H54 (cell line): ENCODE data around the gene FAM81A.
"Not testable (repeated sequence)": the region's sequence is repeated elsewhere in the genome, so short reads cannot be mapped to it uniquely, and the experiment has no call there.

Experiments
- DNase-seq: peaks from one replicate; pipeline ENCODE4 v3.0.0; 2011; ENCODE audit warnings: low spot score, mixed read lengths; ENCODE audit not compliant: insufficient read length
- FAIRE-seq: peaks from 3 replicates; lab custom pipeline; 2011; peaks lifted over from hg19 to GRCh38; lab: Jason Lieb, UNC
- POLR2A ChIP-seq: IDR thresholded peaks from 2 replicates; pipeline ENCODE4 v1.6.1; 2011; ENCODE audit warnings: low read depth, mild to moderate bottlenecking, low read length

FAM81A gene

DNA sequence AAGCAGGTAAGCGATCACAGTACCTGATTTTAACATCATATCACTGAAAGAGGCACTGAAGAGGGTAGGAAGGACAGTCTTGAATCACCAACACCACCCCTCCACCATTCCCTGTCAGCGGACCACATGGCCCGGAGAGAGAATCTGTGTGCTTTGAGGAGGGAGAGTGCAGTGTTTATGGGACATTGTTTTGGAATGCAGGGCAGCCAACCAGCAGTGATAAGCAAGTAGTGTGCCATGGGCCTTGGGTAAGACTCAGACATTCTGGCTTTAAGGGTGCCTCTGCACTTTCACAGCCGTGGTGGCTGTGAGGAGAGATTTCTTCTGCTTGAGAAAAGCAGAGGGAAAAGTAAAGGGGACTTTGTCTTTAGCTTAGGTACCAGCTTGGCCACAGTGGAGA lies 46.4 kb downstream of the FAM81A start:
- no peak for DNase-seq
- TF ChIP-seq POLR2A, result no peak
- FAIRE-seq, result no peak

DNA sequence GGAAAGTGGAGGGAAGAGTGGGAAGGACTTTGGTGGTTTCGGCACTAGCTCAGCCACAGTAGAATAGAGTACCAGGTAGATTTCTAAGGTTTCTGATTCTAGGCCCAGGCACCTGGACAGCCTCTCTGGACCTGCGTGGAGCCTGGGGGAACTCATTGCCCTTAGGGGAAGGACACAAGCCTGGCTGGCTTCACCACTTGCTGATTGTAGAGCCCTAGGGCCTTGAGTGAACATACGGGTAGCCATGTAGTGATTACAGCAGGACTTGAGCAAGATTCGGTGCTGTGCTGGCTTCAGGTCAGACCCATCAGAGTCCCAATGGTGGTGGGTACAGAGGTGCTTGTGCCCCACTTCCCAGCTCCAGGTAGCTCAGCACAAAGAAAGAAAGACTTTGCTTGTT lies 47.0 kb downstream of the FAM81A start:
- no peak for FAIRE-seq
- DNase-seq, result no peak

DNA sequence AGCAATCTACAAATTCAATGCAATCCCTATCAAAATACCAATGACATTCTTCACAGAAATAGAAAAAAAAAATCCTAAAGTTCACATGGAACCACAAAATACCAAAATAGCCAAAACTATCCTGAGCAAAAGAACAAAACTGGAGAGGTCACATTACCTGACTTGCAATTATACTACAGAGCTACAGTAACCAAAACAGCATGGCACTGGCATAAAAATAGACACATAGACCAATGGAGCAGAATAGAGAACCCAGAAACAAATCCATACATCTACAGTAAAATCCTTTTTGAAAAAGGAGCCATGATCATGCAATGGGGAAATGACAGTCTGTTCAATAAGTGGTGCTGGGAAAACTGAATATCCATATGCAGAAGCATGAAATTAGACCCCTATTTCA lies 51.5 kb downstream of the FAM81A start:
- DNase-seq, FAIRE-seq: not testable (repeated sequence)

More for the DNA sequence above, 47.0 kb downstream of the FAM81A start:
- TF ChIP-seq POLR2A, result no peak

GRCh38 chr15:59491062-59491461 lies 53.1 kb downstream of the FAM81A start:
- TF ChIP-seq POLR2A, result no peak
- no peak for FAIRE-seq
- DNase-seq, result no peak

DNA sequence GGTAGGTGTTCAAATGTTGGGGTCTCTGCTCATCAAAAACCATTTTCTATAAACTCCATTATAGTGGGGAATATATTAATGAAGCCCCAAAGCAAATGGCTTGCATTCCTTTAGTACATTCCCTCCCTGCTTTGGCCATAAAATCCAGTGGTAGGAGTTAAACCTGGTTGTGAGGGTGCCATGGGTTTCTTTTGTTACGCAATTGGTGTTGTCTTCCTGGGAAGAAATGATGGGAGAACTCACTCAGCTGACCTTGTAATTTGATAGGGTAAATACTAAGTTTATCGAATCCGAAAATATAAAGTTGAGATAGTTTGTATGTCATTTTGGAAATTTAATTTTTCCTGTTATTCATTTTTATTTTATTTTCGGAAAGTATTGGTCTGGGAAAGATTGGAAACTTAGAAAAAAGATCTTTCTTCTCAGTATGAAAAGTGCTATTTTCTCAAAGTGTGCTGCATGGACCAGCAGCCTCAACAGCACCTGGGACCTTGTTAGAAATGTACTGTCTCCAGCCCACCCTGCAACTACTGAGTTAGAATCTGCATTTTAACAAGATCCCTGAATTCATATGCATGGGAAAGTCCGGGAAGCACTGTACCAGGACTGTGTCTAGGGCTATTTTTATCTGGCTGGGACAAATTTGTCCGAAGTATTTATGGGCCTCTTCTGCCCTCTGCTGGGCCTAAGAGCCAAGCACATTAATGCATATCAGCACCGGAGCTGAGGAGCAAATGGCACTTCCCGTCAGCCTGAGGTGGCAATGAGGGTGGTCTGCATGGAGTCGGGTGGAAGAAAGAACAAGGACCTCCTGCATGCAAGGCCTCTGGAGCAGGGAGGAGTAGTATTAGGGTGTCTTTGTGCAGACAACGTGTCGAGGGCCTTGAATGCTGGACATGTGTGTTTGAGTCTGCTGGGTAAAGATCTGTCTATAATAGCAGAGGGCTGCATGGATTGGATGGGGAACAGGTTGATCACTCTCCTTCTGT lies 54.7 kb downstream of the FAM81A start:
- FAIRE-seq, result peak; percentile 33
- DNase-seq, result peak; percentile 11

GRCh38 chr15:59501597-59501996 lies 63.6 kb downstream of the FAM81A start:
- TF ChIP-seq POLR2A, result no peak
- DNase-seq (peak; percentile 24), FAIRE-seq (peak; percentile 91)

More for the DNA sequence above, 54.7 kb downstream of the FAM81A start:
- no peak for TF ChIP-seq POLR2A

- no peak for TF ChIP-seq POLR2A
- no peak for DNase-seq
- FAIRE-seq, result no peak
Observed at GRCh38 chr15:59515190-59515589, 77.2 kb downstream of the FAM81A start.

- FAIRE-seq, result no peak
- no peak for DNase-seq
- TF ChIP-seq POLR2A, result no peak
Observed at GRCh38 chr15:59516655-59517461, 78.9 kb downstream of the FAM81A start.

- DNase-seq, result no peak
- TF ChIP-seq POLR2A, result no peak
- no peak for FAIRE-seq
Observed at GRCh38 chr15:59519329-59519728, 81.3 kb downstream of the FAM81A start.

DNA sequence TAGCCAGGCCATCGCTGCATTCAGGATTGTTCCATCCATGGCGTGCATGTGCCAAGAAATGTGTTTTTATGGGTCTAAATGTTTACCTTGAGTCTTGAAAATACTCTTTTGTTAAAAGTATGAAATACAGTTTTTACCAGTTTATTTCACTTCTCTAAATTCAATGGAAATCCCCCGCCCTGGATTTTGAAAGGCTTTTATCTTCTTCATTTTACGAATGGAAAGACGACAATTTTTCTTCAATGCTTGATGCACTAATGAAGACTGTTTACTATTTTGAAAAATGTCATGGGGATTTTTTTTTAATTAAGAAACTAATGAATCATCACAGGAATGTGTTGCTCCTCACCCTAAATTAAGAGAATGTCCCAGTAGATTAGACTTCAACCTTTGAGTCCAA lies 83.5 kb downstream of the FAM81A start:
- FAIRE-seq (no peak), DNase-seq (no peak)
- no peak for TF ChIP-seq POLR2A

- FAIRE-seq, result no peak
- no peak for DNase-seq
- TF ChIP-seq POLR2A, result no peak
Observed at GRCh38 chr15:59522988-59523461, 85.0 kb downstream of the FAM81A start.

- FAIRE-seq (no peak), DNase-seq (no peak)
- TF ChIP-seq POLR2A, result no peak
Observed at GRCh38 chr15:59523702-59524101, 85.7 kb downstream of the FAM81A start.

- TF ChIP-seq POLR2A, result no peak
- no peak for FAIRE-seq
- no peak for DNase-seq
Observed at GRCh38 chr15:59524331-59524731, 86.3 kb downstream of the FAM81A start.

DNA sequence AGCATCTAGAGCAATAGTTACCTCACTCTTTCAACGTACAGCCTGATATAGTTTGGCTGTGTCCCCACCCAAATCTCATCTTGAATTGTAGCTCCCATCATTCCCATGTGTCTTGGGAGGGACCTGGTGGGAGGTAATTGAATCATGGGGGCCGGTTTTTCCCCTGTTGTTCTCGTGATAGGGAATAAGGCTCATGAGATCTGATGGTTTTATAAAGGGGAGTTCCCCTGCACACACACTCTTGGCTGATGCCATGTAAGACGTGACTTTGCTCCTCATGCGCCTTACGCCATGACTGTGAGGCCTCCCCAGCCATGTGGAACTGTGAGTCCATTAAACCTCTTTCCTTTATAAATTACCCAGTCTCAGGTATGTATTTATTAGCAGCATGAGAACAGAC lies 88.5 kb downstream of the FAM81A start:
- FAIRE-seq, DNase-seq: not testable (repeated sequence)
